ENCODE results near the gene LPAR2. TPM values are rescaled to one million over a fixed set of nuclear protein-coding genes. Genes with fewer than 3 reads are reported as not detected.
"Not testable (repeated sequence)": the region's sequence is repeated elsewhere in the genome, so short reads cannot be mapped to it uniquely, and the experiment has no call there.

LPAR2 gene
- total RNA-seq, 1 donor = 0.72 TPM

- H3K4me2 ChIP-seq (ENCODE audit: insufficient read depth, low read length) = no peak overlapping the region
- no peaks in the 10 kb centered on the region for H3K79me2 ChIP-seq (ENCODE audit: insufficient read depth, low read length)
- no peaks in the 10 kb centered on the region for H3K36me3 ChIP-seq (ENCODE audit: insufficient read depth, low read length)
- H3K27ac ChIP-seq (ENCODE audit: low read depth, low read length) = no peak overlapping the region
- no peak overlapping the region for H2AFZ ChIP-seq (ENCODE audit: low read length)
- no peak overlapping the region for H3K4me3 ChIP-seq (ENCODE audit: insufficient read depth, low read length)
- peaks cover 8% of the 10 kb centered on the region for H3K4me1 ChIP-seq (ENCODE audit: insufficient read depth, low read length)
- no peaks in the 10 kb centered on the region for H3K9me3 ChIP-seq (ENCODE audit: low read depth, low read length)
- TF ChIP-seq CTCF (IDR thresholded peaks at IDR 0.05; ENCODE audit: extremely low read depth, low read depth, low read length) = no peak
- H4K20me1 ChIP-seq (ENCODE audit: insufficient read depth, low read length) = no peaks in the 10 kb centered on the region
- H3K27me3 ChIP-seq (ENCODE audit: insufficient read depth, low read length) = no peaks in the 10 kb centered on the region
- peak; percentile 48 for DNase-seq (ENCODE audit: insufficient read length, low spot score, missing footprints)
These were observed 12.9 kb downstream of the LPAR2 start for GRCh38 chr19:19615086-19615485.

- no peak overlapping the region for H2AFZ ChIP-seq (ENCODE audit: low read length)
- H3K27me3 ChIP-seq (ENCODE audit: insufficient read depth, low read length) = no peaks in the 10 kb centered on the region
- H4K20me1 ChIP-seq (ENCODE audit: insufficient read depth, low read length) = no peaks in the 10 kb centered on the region
- H3K79me2 ChIP-seq (ENCODE audit: insufficient read depth, low read length) = no peaks in the 10 kb centered on the region
- peak; percentile 78 for DNase-seq (ENCODE audit: insufficient read length, low spot score, missing footprints)
- no peak for TF ChIP-seq CTCF (IDR thresholded peaks at IDR 0.05; ENCODE audit: extremely low read depth, low read depth, low read length)
- no peak overlapping the region for H3K4me2 ChIP-seq (ENCODE audit: insufficient read depth, low read length)
- H3K27ac ChIP-seq (ENCODE audit: low read depth, low read length) = no peak overlapping the region
- peaks cover 2% of the 10 kb centered on the region for H3K4me1 ChIP-seq (ENCODE audit: insufficient read depth, low read length)
- no peak overlapping the region for H3K4me3 ChIP-seq (ENCODE audit: insufficient read depth, low read length)
- H3K9me3 ChIP-seq (ENCODE audit: low read depth, low read length) = no peaks in the 10 kb centered on the region
- no peaks in the 10 kb centered on the region for H3K36me3 ChIP-seq (ENCODE audit: insufficient read depth, low read length)
These were observed 14.5 kb downstream of the LPAR2 start for GRCh38 chr19:19613506-19613905.

GRCh38 chr19:19610376-19611202 lies 17.4 kb downstream of the LPAR2 start:
- Histone ChIP-seq H3K79me2 (ENCODE audit: insufficient read depth, low read length) (no peaks in the 10 kb centered on the region), H2AFZ (ENCODE audit: low read length) (no peak overlapping the region), H3K27me3 (ENCODE audit: insufficient read depth, low read length) (no peaks in the 10 kb centered on the region), H3K9me3 (ENCODE audit: low read depth, low read length) (no peaks in the 10 kb centered on the region), H4K20me1 (ENCODE audit: insufficient read depth, low read length) (no peaks in the 10 kb centered on the region), H3K36me3 (ENCODE audit: insufficient read depth, low read length) (no peaks in the 10 kb centered on the region), H3K4me1 (ENCODE audit: insufficient read depth, low read length) (peaks cover 2% of the 10 kb centered on the region), H3K27ac (ENCODE audit: low read depth, low read length) (no peak overlapping the region), H3K4me3 (ENCODE audit: insufficient read depth, low read length) (no peak overlapping the region), H3K4me2 (ENCODE audit: insufficient read depth, low read length) (no peak overlapping the region)
- DNase-seq (ENCODE audit: insufficient read length, low spot score, missing footprints) = peak; percentile 17
- TF ChIP-seq CTCF (IDR thresholded peaks at IDR 0.05; ENCODE audit: extremely low read depth, low read depth, low read length) = no peak

GRCh38 chr19:19606686-19607085 lies 21.3 kb downstream of the LPAR2 start:
- not testable (repeated sequence) for H3K27me3 ChIP-seq (ENCODE audit: insufficient read depth, low read length); H2AFZ ChIP-seq (ENCODE audit: low read length); H3K36me3 ChIP-seq (ENCODE audit: insufficient read depth, low read length); H3K79me2 ChIP-seq (ENCODE audit: insufficient read depth, low read length); H3K9me3 ChIP-seq (ENCODE audit: low read depth, low read length); DNase-seq (ENCODE audit: insufficient read length, low spot score, missing footprints); H3K4me2 ChIP-seq (ENCODE audit: insufficient read depth, low read length); H3K4me3 ChIP-seq (ENCODE audit: insufficient read depth, low read length); H4K20me1 ChIP-seq (ENCODE audit: insufficient read depth, low read length); H3K4me1 ChIP-seq (ENCODE audit: insufficient read depth, low read length); H3K27ac ChIP-seq (ENCODE audit: low read depth, low read length)
